Thymus (tissue), 11 donors: ENCODE data around the gene CENPT. TPM values are rescaled to one million over a fixed set of nuclear protein-coding genes. Genes with fewer than 3 reads are reported as not detected.

ENCODE experiments used
- DNase-seq, 9 donors: peaks; one replicate each; pipeline ENCODE4 v3.0.0-alpha.2; 2013; ENCODE audit warnings: low spot score in 9 of 9, low read depth in 6 of 9, missing footprints in 1 of 9
- H3K27ac ChIP-seq, 2 donors: one replicate each; pipeline ENCODE4 v1.5.1; 2013; ENCODE audit warnings: control low read depth in 1 of 2, low read depth in 1 of 2, low read length in 1 of 2, mild to moderate bottlenecking in 1 of 2, moderate library complexity in 1 of 2
- H3K27me3 ChIP-seq, 2 donors: one replicate each; pipeline ENCODE4 v1.5.1; 2013; ENCODE audit warnings: low read length in 1 of 2; ENCODE audit not compliant: control insufficient read depth in 2 of 2, insufficient read depth in 1 of 2
- H3K36me3 ChIP-seq, 2 donors: one replicate each; pipeline ENCODE4 v1.5.1; 2013; ENCODE audit warnings: low read length in 1 of 2, mild to moderate bottlenecking in 1 of 2, moderate library complexity in 1 of 2; ENCODE audit not compliant: control insufficient read depth in 2 of 2, insufficient read depth in 2 of 2
- H3K4me1 ChIP-seq, 2 donors: one replicate each; pipeline ENCODE4 v1.5.1; 2013; ENCODE audit warnings: low read length in 2 of 2; ENCODE audit not compliant: control insufficient read depth in 2 of 2, insufficient read depth in 2 of 2
- H3K4me3 ChIP-seq, 2 donors: one replicate each; pipeline ENCODE4 v1.5.1; 2013; ENCODE audit warnings: low read length in 2 of 2, control low read depth in 1 of 2, mild to moderate bottlenecking in 1 of 2
- H3K9me3 ChIP-seq, 2 donors: one replicate each; pipeline ENCODE4 v1.5.1; 2013; ENCODE audit warnings: low read length in 1 of 2, mild to moderate bottlenecking in 1 of 2; ENCODE audit not compliant: control insufficient read depth in 2 of 2, insufficient read depth in 1 of 2
- WGBS: extraction: QIAGEN DNeasy Blood & Tissue Kit; methylation state at CpG from one replicate; pipeline ENCODE4 v1.1.7; 2013; 5-methylcytosine and 5-hydroxymethylcytosine counted together
- polyA plus RNA-seq: library from polyadenylated mRNA; stranded (reverse); fragments of 200-250 nt; gene quantifications from one replicate; pipeline ENCODE4 v1.2.3, GENCODE V29; 2013
- total RNA-seq: library from RNA; stranded (reverse); fragments of 120-200 nt; gene quantifications from one replicate; pipeline ENCODE4 v1.2.4, GENCODE V29; 2013
- donor health status: healthy.

The CENPT gene
- total and polyA plus RNA-seq, 2 donors = 25.4 to 101 TPM

- peaks cover 0 to 9% of the 10 kb centered on the region in 2 donors for H3K9me3 ChIP-seq
- 99% methylated on average over 12 of the region's 12 CpGs for WGBS
- H3K4me3 ChIP-seq = no peak overlapping the region
- no peak for DNase-seq
- H3K27me3 ChIP-seq = no peaks in the 10 kb centered on the region
- peaks cover 88 to 94% of the 10 kb centered on the region in 2 donors for H3K36me3 ChIP-seq
- H3K27ac ChIP-seq = no peak overlapping the region
- H3K4me1 ChIP-seq = peaks cover 2 to 3% of the 10 kb centered on the region in 2 donors
Observed at GRCh38 chr16:67879462-67879861, 32.0 kb upstream of the CENPT start.

DNA sequence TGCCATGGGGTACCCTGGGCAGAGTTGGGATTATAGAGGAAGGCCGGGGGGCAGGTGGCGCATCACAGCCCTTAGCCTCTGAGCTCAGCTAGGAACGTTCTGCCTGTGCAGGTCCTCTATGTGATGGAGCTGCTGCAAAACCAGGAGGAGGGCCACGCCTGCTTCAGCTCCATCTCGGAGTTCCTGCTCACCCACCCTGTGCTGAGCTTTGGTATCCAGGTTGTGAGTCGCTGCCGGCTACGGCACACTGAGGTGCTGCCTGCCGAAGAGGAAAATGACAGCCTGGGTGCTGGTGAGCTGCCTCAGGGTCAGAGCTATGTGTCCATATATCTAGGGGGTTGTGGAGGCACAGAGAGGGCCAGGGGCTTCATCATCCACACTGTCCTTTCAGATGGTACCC, 31.4 kb upstream of the CENPT start:
- Histone ChIP-seq H3K9me3 (peaks cover 0 to 9% of the 10 kb centered on the region in 2 donors), H3K27ac (no peak overlapping the region), H3K36me3 (peaks cover 82 to 91% of the 10 kb centered on the region in 2 donors), H3K4me1 (peaks cover 7 to 9% of the 10 kb centered on the region in 2 donors), H3K27me3 (no peaks in the 10 kb centered on the region), H3K4me3 (no peak overlapping the region)
- WGBS = 98% methylated on average over 9 of the region's 9 CpGs
- DNase-seq = no peak

GRCh38 chr16:67878232-67878631, 30.7 kb upstream of the CENPT start:
- peaks cover 9 to 14% of the 10 kb centered on the region in 2 donors for H3K4me1 ChIP-seq
- no peak overlapping the region for H3K27ac ChIP-seq
- no peaks in the 10 kb centered on the region for H3K27me3 ChIP-seq
- DNase-seq = no peak
- WGBS = 98% methylated on average over 6 of the region's 6 CpGs
- H3K4me3 ChIP-seq = no peak overlapping the region
- peaks cover 0 to 9% of the 10 kb centered on the region in 2 donors for H3K9me3 ChIP-seq
- H3K36me3 ChIP-seq = peaks cover 76 to 85% of the 10 kb centered on the region in 2 donors

DNA sequence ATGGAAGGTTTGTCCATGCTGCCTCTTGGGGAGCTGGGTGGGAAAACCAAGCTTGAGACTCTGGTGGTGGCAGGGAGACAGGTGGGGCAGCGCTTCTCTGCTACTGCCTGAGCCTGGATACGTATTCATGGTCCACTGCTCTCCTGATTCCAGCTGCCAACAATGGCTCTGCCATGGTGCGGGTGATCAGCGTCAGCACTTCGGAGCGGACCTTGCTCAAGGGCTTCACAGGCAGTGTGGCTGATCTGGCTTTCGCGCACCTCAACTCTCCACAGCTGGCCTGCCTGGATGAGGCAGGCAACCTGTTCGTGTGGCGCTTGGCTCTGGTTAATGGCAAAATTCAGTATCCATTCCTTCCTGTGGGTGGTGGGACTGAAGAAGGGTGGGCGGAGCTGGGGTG, 29.6 kb upstream of the CENPT start:
- Histone ChIP-seq H3K27me3 (no peaks in the 10 kb centered on the region), H3K4me1 (peaks cover 13 to 21% of the 10 kb centered on the region in 2 donors), H3K4me3 (no peak overlapping the region), H3K9me3 (peaks cover 0 to 9% of the 10 kb centered on the region in 2 donors), H3K27ac (no peak overlapping the region), H3K36me3 (peaks cover 64 to 75% of the 10 kb centered on the region in 2 donors)
- WGBS = 98% methylated on average over 11 of the region's 11 CpGs
- DNase-seq = no peak

GRCh38 chr16:67874372-67874771, 26.9 kb upstream of the CENPT start:
- no peaks in the 10 kb centered on the region for H3K27me3 ChIP-seq
- 93% methylated on average over 3 of the region's 3 CpGs for WGBS
- DNase-seq = no peak
- peaks cover 49 to 68% of the 10 kb centered on the region in 2 donors for H3K36me3 ChIP-seq
- no peak overlapping the region for H3K27ac ChIP-seq
- peak overlapping the region in 1 of 2 donors; percentile 89 for H3K4me3 ChIP-seq
- H3K9me3 ChIP-seq = peaks cover 0 to 5% of the 10 kb centered on the region in 2 donors
- peaks cover 13 to 22% of the 10 kb centered on the region in 2 donors for H3K4me1 ChIP-seq

DNA sequence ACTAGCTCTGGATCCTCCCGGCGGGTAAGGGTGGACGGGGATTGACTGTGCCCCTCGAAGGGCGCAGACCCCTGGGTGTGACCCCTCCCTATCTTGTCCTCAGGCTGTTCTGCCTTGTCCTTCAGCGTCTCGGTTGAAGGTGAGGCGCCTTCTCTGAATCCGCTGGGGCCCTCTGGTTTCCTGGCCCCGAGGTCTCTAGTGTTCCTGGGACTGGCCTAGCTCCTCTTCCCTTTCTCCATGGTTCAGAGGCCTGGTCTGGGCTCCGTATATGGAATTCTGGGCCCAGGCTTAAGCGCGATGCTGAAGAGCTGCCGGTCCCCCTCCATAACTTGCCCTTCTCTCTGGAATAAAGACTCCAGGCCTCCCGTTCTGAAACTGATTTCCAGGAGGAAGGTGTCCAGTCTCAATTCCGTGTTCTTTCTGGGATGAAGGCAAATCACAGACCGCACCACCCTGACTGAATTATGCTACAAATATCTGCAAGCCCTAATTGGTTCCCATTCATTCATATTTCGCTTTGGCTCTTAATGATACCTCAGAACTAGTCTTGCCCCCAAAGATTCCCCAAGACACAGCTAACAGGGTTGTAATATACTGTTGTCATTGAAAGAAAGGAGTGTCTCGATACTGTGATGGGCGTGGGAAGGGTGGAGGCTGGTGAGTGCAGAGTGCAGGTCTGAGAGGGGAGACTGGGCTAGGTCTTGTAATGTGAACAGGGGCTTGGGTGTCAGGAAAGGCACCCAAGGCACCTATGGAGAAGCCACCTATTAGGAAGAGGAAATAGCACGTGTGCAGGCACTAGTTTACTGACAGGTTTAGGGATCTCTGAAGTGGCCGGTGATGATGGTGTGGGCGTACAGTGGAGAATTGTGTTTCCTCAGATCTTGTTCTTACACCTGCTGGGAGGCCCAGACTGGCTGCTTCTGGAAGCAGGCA, 26.2 kb upstream of the CENPT start:
- H3K27ac ChIP-seq = peak overlapping the region; percentile 10 to 76

GRCh38 chr16:67872631-67873434, 25.3 kb upstream of the CENPT start, which contains the start of gene EDC4:
Gene EDC4, plus strand, starts transcription at chr16:67873052. Its CDS starts 210 bp downstream, at chr16:67873262.
- Histone ChIP-seq H3K27ac (peak within 1 kb of the TSS; percentile 59 to 83), H3K9me3 (peaks cover 0 to 4% of the 10 kb centered on the region in 2 donors), H3K4me1 (peaks cover 13 to 22% of the 10 kb centered on the region in 2 donors), H3K27me3 (no peaks in the 10 kb centered on the region), H3K36me3 (peaks cover 47 to 67% of the 10 kb centered on the region in 2 donors), H3K4me3 (peak within 1 kb of the TSS; percentile 86 to 89)
- 3% methylated on average over 72 of the region's 72 CpGs for WGBS
- peak in 7 of 9 donors; percentile 62 to 92 (median 80) for DNase-seq

More for the DNA sequence above, 26.2 kb upstream of the CENPT start:
- Histone ChIP-seq H3K36me3 (peaks cover 49 to 67% of the 10 kb centered on the region in 2 donors), H3K27me3 (no peaks in the 10 kb centered on the region), H3K9me3 (peaks cover 0 to 4% of the 10 kb centered on the region in 2 donors), H3K4me1 (peaks cover 13 to 22% of the 10 kb centered on the region in 2 donors), H3K4me3 (peak overlapping the region; percentile 86 to 89)
- DNase-seq = no peak
- WGBS = 16% methylated on average over 23 of the region's 23 CpGs

- H3K4me3 ChIP-seq = peak overlapping the region; percentile 86 to 89
- H3K9me3 ChIP-seq = no peaks in the 10 kb centered on the region
- 69% methylated on average over 2 of the region's 2 CpGs for WGBS
- peaks cover 13 to 22% of the 10 kb centered on the region in 2 donors for H3K4me1 ChIP-seq
- H3K27me3 ChIP-seq = no peaks in the 10 kb centered on the region
- peaks cover 44 to 67% of the 10 kb centered on the region in 2 donors for H3K36me3 ChIP-seq
- H3K27ac ChIP-seq = peak overlapping the region; percentile 59 to 83
- DNase-seq = peak in 1 of 9 donors; percentile 9
Observed at GRCh38 chr16:67872131-67872630, 24.7 kb upstream of the CENPT start.
